Measurements from ENCODE around the gene GALNT4.
A peak's percentile ranks its signal among the peaks of the same experiment; 100 is the strongest.

The GALNT4 gene

DNA sequence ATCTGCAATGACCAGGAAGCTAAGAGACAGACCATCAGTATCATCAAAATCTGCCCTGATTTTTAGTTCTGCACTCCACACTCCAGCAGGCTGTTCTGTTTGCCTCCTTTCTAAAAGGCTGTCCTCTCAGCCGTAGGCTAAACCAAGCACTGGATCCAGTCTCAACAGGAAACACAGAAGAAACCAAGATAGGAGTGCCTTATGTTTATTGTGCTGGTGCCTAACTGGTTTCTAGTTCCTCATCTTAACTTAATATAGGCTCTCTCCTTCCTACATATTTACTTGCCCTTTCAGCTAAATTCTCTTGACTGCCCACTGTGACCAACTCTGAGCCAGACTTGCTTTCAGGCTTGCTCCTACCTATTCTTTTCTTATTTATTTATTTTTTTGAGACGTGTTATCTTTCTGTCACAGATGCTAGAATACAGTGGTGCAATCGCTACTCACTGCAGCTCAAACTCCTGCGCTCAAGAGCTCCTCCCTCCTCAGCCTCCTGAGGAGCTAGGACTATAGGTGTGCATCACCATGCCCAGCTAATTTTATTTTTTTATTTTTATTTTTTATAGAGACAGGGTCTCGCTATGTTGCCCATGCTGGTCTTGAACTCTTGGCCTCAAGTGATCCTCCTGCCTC lies 30.8 kb downstream of the GALNT4 start:
- DNase-seq = peak in 1 of 2 donors; percentile 14

DNA sequence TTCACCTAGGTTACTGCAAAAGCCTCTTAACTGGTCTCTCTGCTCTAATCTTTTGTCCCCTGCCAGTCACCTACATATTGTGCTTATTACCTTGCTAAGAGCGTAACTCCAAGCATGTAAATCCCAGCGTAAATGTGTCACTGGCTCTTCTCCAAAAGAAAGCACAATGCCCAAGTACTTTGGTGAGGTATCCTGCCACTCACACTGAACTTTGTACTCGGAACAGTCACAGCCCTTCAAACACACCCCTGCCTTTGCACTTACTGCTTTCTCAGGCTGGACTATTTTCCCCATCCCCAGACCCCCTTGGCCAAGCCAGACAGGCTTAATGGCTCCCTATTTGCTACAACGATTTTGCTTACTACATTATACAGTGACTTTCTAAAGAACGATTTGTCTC lies 31.7 kb downstream of the GALNT4 start:
- no peak for DNase-seq

GRCh38 chr12:89490922-89491321 lies 33.7 kb downstream of the GALNT4 start:
- no peak for DNase-seq

GRCh38 chr12:89486264-89486663 lies 38.3 kb downstream of the GALNT4 start:
- DNase-seq = no peak

GRCh38 chr12:89484470-89484869 lies 40.1 kb downstream of the GALNT4 start:
- no peak for DNase-seq

DNA sequence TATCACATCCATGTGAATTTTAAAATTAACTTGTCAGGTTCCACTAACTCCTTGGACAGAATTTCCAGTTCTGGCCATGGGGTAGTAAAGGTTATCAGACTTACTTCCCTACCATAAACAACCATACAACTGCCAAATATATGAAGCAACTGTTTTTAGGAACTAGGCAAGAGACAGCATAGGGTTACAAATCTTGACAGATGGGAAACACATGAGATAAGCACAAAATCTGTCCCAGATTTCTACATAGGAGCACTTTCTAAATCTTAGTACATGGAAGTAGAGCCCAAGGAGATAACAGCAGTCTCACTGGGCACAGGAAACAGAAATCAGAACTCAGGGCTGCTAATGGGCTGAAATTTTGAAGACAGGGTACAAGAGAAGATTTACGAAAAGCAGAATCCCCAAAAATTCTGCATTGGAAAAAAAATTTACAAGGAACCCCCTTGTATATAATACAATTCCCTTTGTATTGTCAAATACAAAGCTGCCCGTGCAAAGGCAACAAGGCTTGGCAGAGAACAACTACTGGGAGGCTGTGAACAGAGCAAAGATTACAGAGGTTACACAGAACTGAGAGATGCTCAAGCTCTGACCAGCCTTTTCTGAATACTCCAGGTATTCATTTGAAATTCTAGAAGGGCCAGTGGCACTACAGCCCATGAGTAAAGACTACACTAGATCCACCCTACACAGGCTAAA lies 43.2 kb downstream of the GALNT4 start:
- DNase-seq = peak; percentile 60 to 73

- no peak for DNase-seq
Observed at GRCh38 chr12:89479982-89480381, 44.6 kb downstream of the GALNT4 start.

DNA sequence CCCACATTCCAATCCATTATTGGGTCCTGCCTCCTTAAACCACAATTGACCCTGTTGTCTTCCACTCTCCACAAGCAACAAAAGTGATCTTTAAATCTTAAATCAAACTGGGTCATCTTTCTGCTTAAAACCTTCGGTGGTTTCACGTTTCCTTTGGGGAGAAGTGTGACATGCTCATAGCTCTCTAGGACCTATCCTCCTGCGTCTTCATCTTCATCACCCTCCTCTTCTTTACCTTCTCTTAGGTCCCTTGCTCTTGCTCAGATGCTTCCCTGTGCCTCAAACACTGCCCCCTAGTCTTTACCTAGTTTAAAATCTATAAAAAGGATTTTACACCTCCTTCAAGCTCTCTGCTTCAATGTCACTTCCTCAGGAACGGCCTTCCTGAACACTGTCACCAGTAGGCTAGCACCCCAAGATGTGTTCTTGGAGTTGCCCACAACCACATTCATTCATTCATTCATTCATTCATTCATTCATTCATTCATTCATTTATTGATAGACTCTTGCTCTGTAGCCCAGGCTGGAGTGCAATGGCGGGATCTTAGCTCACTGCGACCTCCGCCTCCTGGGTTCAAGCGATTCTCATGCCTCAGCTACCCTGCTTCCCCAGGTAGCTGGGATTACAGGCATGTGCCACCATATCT lies 46.8 kb downstream of the GALNT4 start:
- DNase-seq = no peak

DNA sequence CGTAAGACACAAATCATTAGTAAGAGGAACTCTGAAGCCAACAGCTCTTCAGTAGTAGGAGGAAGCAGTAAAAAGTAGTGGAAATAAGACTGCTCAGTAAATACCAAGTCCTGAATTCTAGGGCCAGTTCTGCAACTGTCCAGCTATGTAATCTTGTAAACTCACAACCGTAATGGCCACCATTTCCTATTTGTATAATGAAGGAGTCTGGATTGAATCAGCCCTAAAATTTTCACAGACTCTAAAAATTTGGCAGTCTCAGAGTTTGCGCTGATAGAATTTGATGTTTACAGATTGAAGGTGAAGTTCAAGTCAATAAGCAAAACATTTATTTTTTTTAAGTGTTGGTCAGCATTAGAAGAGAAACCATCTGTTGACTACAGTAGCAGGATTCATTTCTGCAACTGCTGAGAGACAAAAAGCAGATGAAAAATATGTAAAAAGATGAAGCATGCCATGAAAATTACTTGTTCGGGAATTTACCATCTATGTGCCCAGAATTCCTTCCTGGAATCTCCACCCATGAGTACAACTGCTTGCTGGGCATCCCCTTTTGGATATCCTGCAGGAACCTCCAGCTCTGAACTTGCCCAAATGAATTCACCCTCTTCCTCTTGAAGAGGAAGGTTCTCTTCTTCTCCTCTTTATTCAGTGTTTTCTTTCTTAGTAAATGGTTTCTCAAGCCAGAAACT lies 47.5 kb downstream of the GALNT4 start:
- DNase-seq = no peak

GRCh38 chr12:89476232-89476631 lies 48.4 kb downstream of the GALNT4 start:
- no peak for DNase-seq

GRCh38 chr12:89475203-89475990 lies 49.2 kb downstream of the GALNT4 start:
- no peak for DNase-seq

- DNase-seq = no peak
Observed at GRCh38 chr12:89474615-89475014, 50.0 kb downstream of the GALNT4 start.

Data from inflammatory macrophage (primary cell).